CD4-positive, alpha-beta T cell treated with Interleukin-12 subunit alpha and Interleukin-12 subunit beta, for 1 hour (primary cell): Measurements from ENCODE around the gene CAPSL.
"Not testable (repeated sequence)": the region's sequence is repeated elsewhere in the genome, so short reads cannot be mapped to it uniquely, and the experiment has no call there.

ENCODE experiments used
- DNase-seq: peaks from one replicate; pipeline ENCODE4 v3.0.0-alpha.2; 2020

Gene CAPSL

GRCh38 chr5:35904443-35905132, 33.8 kb downstream of the CAPSL start:
- no peak for DNase-seq

GRCh38 chr5:35903631-35904203, 34.7 kb downstream of the CAPSL start:
- DNase-seq: no peak

DNA sequence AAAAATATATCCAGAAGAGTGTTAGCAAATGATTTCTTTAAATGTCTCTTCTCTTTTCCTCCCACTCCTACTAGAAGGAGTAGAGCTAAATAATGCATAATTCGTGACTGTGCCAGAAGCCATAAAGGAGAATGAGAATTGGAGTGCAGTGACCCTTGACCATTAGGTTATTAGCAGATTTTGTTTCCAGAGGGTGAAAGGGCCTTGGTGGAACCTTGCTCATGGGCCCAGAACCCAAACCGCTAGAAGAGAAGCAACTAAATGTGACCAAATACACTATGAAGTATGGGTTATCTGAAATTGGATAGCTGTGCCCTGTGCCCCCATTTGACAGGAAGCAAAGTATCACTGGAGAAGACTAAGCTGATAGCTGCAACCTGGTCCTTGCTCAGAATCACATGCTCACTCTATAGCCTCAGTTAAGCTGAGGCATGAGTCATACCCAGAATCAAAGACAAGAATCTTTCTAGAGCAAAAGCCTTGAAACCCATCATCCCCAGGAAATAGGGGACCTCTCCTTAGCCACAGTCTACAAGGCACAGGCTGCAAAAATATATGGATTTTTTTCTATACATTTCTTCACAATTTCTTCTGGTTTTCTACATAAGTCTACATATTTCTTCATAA, 36.3 kb downstream of the CAPSL start:
- no peak for DNase-seq

DNA sequence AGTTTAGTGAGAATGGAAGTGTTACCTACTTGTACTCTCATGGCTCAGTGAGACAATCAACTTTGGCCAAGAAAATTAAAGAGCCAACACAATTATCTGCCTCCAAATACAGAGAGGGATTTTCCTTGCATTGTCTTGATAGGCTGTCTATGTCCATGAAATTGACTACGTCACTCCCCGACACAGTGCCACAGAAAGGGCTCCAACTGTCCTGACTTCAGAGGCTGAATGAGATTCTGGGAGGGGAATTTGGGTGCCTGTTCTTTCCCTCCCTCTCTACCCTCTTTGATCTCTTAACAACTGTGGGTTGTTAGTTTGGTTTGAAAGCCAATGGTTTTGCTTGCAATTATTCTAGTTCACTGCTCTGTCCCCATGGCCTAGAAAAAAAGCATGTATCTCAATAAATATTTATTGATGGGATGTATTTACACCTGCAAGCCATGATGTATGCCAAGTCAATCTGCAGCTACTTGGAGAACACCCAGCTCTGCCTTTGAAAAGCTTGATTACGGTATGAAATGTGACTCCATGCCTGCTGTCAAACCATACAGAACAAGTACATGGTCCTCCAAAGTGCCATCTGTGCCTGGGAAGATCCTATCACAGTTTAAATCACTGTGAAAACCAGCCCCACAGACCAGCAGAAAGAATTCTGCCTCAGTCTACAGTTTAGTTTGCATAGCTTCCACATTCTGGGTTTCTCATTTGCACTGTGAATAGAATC, 37.3 kb downstream of the CAPSL start:
- DNase-seq: no peak

GRCh38 chr5:35899800-35900199, 38.6 kb downstream of the CAPSL start:
- DNase-seq: no peak

- DNase-seq: no peak
Observed at GRCh38 chr5:35898952-35899660, 39.3 kb downstream of the CAPSL start.

- DNase-seq: no peak
Observed at GRCh38 chr5:35894131-35894530, 44.3 kb downstream of the CAPSL start.

- not testable (repeated sequence) for DNase-seq
Observed at GRCh38 chr5:35892799-35893198, 45.6 kb downstream of the CAPSL start.

DNA sequence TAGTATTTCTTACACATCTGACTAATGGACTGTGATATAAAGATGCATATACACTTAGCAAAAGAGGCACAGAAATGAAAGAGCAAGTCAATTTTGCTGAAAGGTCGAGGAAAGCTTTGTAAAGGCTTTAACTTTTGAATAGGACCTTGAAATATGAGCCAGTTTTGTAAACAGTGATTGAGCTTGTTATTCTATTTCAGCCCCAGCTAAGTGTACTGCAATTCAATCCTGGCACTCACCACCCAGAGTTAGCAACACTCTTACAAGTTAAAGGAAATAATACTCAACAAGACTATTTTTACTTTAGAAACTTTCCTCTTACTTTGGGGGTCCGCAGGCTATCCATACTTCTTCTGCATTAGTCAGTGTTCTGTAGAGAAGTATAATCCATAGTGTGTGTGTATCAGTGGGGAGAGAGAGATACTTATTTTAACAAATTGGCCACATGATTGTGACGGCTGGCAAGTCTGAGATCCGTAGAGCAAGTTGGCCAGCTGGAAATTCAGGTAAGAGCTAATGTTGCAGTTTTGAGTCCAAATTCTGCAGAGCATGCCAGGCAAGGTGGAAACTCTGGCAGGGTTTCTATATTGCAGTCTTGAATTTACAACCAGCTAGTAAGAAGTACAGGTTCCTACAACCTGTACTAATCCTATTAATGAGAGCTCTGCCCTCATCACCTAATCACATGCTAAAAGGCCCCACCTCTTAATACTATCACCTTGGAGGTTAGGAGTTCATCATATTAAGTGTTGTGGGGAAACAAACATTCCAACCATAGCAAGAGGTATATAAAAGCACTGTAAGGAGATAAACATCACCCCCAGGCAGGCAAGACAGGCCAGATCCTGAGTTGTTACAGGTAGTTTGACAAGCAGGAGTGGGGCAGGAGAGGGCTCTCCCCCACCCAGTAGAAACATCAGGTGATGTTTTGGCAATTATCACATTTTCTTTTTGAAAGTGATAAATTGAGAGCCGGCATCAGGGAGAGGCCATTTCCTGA, 48.1 kb downstream of the CAPSL start:
- no peak for DNase-seq

DNA sequence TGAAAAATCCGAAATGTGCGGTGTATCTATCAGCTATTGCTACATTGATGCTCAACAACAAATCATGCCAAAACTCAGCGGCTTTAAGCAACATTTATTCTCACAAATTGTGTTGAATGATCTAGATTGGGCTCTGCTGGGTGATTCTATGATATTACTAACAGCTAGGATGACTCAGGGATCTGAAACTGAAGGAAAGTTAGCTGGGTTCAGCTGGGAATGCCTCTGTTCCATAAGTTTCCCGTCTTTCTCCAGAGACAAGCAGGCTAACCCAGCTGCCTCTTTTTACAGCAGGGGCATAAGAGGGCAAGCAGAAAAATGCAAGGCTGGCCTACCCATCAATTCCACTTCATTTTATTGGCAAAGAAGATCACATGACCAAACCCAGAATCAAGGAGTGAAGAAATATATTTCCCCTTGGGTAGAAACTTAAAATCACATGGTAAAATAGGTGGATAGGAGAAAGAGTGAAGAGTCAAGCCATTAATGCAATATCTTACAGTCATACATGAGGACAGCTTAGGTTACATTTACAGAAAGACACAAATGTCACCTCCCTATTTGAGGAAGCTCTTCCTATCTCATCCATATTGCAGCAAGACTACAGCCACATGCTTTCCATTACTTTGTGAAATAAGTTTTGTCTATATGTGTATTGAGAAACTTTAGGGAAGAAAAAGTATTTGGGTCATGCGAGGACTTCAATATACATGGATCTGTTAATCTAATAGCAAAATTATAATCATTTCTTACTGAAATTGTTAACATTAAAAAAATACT, 50.9 kb downstream of the CAPSL start:
- DNase-seq: no peak

GRCh38 chr5:35886381-35886780, 52.0 kb downstream of the CAPSL start:
- DNase-seq: no peak

- DNase-seq: no peak
Observed at GRCh38 chr5:35884773-35885172, 53.6 kb downstream of the CAPSL start.

GRCh38 chr5:35884191-35884769, 54.1 kb downstream of the CAPSL start:
- DNase-seq: no peak

DNA sequence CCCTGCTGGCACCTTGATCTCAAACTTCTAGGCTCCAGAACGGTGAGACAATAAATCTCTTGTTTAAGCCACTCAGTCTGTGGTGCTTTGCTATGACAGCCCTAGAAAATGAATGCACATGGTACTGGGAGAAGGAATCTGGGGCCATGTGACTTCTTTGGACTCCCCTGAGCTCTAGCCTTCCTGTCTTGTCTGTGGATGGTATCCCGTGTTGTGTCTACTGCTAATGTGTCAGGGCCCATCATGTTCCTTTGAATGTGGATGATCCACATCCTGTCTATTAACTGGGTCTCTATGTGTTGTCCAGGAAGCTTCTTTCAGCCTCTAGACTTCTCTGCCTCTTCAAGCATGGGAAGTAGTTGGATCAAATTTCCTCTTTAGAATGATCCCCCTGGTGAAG, 56.7 kb downstream of the CAPSL start:
- DNase-seq: no peak

DNA sequence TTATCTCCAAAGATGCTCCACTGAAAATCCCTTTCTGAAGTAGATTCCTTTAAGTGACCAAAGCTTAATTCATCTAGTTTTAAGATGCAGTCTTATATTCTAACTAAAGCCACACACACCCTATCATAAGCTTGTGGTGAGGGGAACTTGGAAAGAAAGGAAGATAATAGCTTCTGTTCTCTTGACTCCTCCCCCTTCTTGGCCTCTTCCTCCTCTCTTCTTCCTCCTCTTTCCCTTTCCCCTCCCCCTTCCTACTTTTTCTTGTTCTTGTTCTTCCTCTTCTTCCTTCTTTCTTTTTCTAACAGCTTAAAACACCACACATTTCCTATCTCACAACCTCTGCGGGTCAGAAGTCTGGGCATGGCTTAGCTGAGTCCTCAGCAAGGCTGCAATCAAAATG, 58.3 kb downstream of the CAPSL start:
- no peak for DNase-seq

GRCh38 chr5:35879649-35880048, 58.8 kb downstream of the CAPSL start:
- no peak for DNase-seq

DNA sequence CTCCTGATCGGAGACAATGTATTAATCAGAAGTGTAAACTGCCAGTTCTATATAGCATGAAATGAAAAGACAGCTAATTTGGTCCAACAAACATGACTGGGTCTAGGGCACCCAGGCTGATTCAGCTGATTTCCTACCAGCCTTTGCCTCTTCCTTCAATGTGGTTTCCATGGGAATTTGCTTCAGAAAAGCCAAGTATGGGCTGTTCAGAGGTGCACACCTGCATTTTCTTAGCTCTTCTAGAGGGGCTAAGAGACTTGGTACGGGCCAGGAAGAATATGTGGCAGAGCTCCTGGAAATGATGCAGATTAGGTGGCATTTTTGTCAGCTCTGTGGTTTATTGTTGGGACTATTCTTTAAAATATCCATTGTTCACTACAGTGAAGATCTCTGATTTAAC, 59.3 kb downstream of the CAPSL start:
- DNase-seq: no peak

DNA sequence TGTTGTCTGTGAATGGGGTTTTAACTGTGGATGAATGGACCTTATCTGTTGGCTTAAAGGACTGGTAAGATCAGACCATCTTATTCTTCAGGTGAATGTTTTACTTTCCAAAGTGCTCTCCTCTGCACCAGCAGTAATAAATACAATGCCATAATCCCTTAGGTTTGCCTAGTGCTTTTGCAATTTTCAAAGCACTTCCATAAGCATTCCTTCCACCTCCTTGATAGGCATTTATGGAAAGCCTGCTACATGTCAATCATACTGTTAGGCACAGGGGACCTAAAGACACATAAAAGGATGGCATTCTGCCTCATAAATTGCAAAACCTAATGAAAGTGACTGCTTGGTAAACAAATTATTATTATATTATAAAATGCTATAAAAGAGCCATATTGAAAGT, 60.3 kb downstream of the CAPSL start:
- DNase-seq: no peak

DNA sequence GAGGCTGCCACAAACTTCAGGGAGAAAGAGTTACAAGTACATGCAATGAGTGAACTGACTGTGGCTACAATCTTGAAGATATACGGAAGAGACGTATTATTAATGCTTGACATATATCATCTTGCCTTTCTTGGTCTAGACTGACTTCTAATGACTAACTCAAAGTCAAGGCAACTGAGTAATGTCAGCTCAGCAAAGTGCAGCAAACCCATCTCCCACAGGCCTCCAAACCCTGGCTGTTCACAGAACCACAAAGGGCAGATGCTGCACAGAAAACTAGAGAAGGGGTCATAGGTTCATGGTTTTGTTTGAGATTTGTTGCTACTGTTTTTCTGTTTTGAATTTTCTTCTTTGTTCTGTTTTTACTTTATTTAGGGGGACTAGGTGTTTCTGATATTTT, 60.8 kb downstream of the CAPSL start:
- DNase-seq: no peak

DNA sequence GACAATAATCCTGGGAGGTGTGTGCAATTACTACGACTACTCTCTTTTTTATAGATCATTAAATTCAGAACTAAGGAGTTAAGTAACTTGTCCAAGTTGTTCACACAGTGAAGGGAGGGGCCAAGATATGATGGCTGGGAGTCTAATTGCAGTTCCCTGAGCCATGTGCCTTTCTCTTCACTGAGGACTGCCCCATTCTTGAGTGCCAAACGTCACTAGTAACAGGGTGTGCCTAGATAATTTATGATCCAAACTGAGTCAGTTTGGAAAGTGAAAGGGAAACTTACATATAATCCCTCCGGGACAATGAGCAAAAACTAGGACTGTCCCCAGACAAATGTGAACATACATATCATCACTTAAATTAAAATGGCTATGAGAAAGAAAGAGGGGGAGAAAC, 61.5 kb downstream of the CAPSL start:
- DNase-seq: no peak

- no peak for DNase-seq
Observed at GRCh38 chr5:35876454-35876853, 62.0 kb downstream of the CAPSL start.
